K562 (cell line): Measurements from ENCODE around the gene OR2B2. TPM values are rescaled to one million over a fixed set of nuclear protein-coding genes. Genes with fewer than 3 reads are reported as not detected.

Source experiments
- BCLAF1 ChIP-seq, 2 experiments: fragments of 450-650 bp in 1 of 2; IDR thresholded peaks; 2 replicates each; pipeline ENCODE4 v1.6.1; 2011 to 2017; ENCODE audit warnings: low read depth in 2 of 2, antibody characterized with exemption in 1 of 2, borderline replicate concordance in 1 of 2, low read length in 1 of 2, mild to moderate bottlenecking in 1 of 2, mixed read lengths in 1 of 2; ENCODE audit not compliant: control insufficient read depth in 1 of 2
- CHD4 ChIP-seq: fragments of 200-600 bp; sonication (generic); IDR thresholded peaks from 3 replicates; pipeline ENCODE4 v1.6.1; 2012; ENCODE audit warnings: low read depth, mild to moderate bottlenecking, mixed read lengths, low read length, inconsistent platforms; ENCODE audit not compliant: insufficient read depth, insufficient replicate concordance, poor library complexity, severe bottlenecking
- DLX4 ChIP-seq: fragments of 250-450 bp; sonication (Bioruptor Pico); IDR thresholded peaks from 2 replicates; pipeline ENCODE4 v1.6.1; 2021; ENCODE audit warnings: mild to moderate bottlenecking
- ETV6 ChIP-seq, 3 experiments: fragments of 150-350 bp in 1 of 3; sonication (generic) in 1 of 3; formaldehyde crosslinking in 1 of 3; IDR thresholded peaks; 2 replicates each; pipeline versions ENCODE4 v1.6.1 to v1.8.0; 2014 to 2022; ENCODE audit warnings: borderline replicate concordance in 2 of 3, low read depth in 2 of 3, antibody characterized with exemption in 1 of 3, low read length in 1 of 3, mild to moderate bottlenecking in 1 of 3, missing genetic modification reagents in 1 of 3
- GABPB2 ChIP-seq: fragments of 250-450 bp; sonication (Bioruptor Pico); conservative IDR thresholded peaks from 2 replicates; pipeline ENCODE4 v1.5.1; 2021; ENCODE audit warnings: mild to moderate bottlenecking
- GTF2B ChIP-seq: IDR thresholded peaks from 2 replicates; pipeline ENCODE4 v1.6.1; 2011; ENCODE audit not compliant: insufficient read length; ENCODE audit errors: extremely low read depth
- HES1 ChIP-seq: fragments of 450-650 bp; IDR thresholded peaks from 2 replicates; pipeline ENCODE4 v1.6.1; 2016; ENCODE audit warnings: low read depth, mild to moderate bottlenecking, moderate library complexity
- HEY1 ChIP-seq: fragments of 250-450 bp; sonication (Bioruptor Pico); IDR thresholded peaks from 2 replicates; pipeline ENCODE4 v1.5.0; 2020; ENCODE audit warnings: mild to moderate bottlenecking, moderate library complexity, borderline replicate concordance
- HINFP ChIP-seq: fragments of 450-650 bp; conservative IDR thresholded peaks from 2 replicates; pipeline ENCODE4 v1.6.1; 2016; ENCODE audit warnings: missing genetic modification characterization, low read depth, mild to moderate bottlenecking, control low read depth, missing compliant biosample characterization
- HMG20B ChIP-seq: fragments of 250-450 bp; sonication (Bioruptor Pico); IDR thresholded peaks from 2 replicates; pipeline ENCODE4 v1.5.0; 2021; ENCODE audit warnings: mild to moderate bottlenecking
- MEIS2 ChIP-seq: fragments of 450-650 bp; IDR thresholded peaks from 2 replicates; pipeline ENCODE4 v1.6.1; 2014; ENCODE audit warnings: mild to moderate bottlenecking; ENCODE audit not compliant: partially characterized antibody
- PTBP1 ChIP-seq: fragments of 200-400 bp; formaldehyde crosslinking; IDR thresholded peaks from 2 replicates; pipeline ENCODE4 v1.6.1; 2017; ENCODE audit warnings: low read depth, low read length
- SIN3A ChIP-seq, 2 experiments: fragments of 150-350 bp in 1 of 2; IDR thresholded peaks; 2 replicates each; pipeline ENCODE4 v1.6.1; 2011 to 2016; ENCODE audit warnings: borderline replicate concordance in 2 of 2, low read depth in 2 of 2, low read length in 2 of 2, mild to moderate bottlenecking in 2 of 2, moderate library complexity in 2 of 2; ENCODE audit not compliant: control insufficient read depth in 1 of 2
- SMAD2 ChIP-seq: fragments of 150-350 bp; IDR thresholded peaks from 2 replicates; pipeline ENCODE4 v1.6.1; 2014; ENCODE audit warnings: low read depth, mild to moderate bottlenecking, low read length
- SNRNP70 ChIP-seq: fragments of 200-400 bp; formaldehyde crosslinking; optimal IDR thresholded peaks from 2 replicates; pipeline ENCODE3; 2017; ENCODE audit warnings: low read depth, low read length
- SREBF2 ChIP-seq: sonication (generic); formaldehyde crosslinking; IDR thresholded peaks from 2 replicates; pipeline ENCODE4 v1.4.0; 2020; ENCODE audit warnings: mild to moderate bottlenecking, missing genetic modification reagents
- U2AF2 ChIP-seq: fragments of 200-400 bp; formaldehyde crosslinking; optimal IDR thresholded peaks from 2 replicates; pipeline ENCODE3; 2017; ENCODE audit warnings: low read depth, mild to moderate bottlenecking, low read length
- ZBTB5 ChIP-seq: fragments of 450-650 bp; IDR thresholded peaks from 2 replicates; pipeline ENCODE4 v1.6.1; 2017; ENCODE audit warnings: antibody characterized with exemption
- polyA plus RNA-seq, 8 experiments: library from polyadenylated mRNA; depleted of rRNA in 4 of 8; stranded (reverse) in 5 of 8; unstranded in 3 of 8; fragments of >200 nt; fragmentation: Nextera tagmentation in 2 of 8; fragmentation: Illumina TruSeq in 1 of 8; extraction: Ambion mirVana in 2 of 8; extraction: Trizol in 1 of 8; gene quantifications; 2 replicates each; pipeline versions ENCODE4 v1.2.1 to v1.2.3, GENCODE V29; 2011 to 2014; ENCODE audit warnings: inconsistent platforms in 1 of 8, missing spikeins in 1 of 8
- total RNA-seq, 7 experiments: library from RNA; depleted of rRNA in 6 of 7; stranded (reverse); fragments of >200 nt in 6 of 7; fragmentation: Illumina TruSeq in 2 of 7; extraction: Trizol in 2 of 7; gene quantifications; 2 replicates each; pipeline versions ENCODE4 v1.2.1 to v1.2.3, GENCODE V29; 2011 to 2021; ENCODE audit warnings: low replicate concordance in 1 of 7

OR2B2 gene
- total and polyA plus RNA-seq, 9 of the 15 experiments (the other 6 are each of a cell fraction or from before 2014, with no cell fraction given) = 0.24 TPM; not detected in 8

GRCh38 chr6:27892649-27893058 is 19.5 kb downstream of the OR2B2 start (continued):
- TF ChIP-seq HINFP (tag) (no peak), PTBP1 (peak; percentile 87), HEY1 (no peak), GTF2B (no peak), SREBF2 (CRISPR knock-in tag) (no peak), ZBTB5 (no peak), U2AF2 (no peak), SIN3A (IDR thresholded peaks at IDR 0.05; ENCODE audit: borderline replicate concordance in 2 of 2, control insufficient read depth in 1 of 2, low read depth in 2 of 2, low read length in 2 of 2) (no peak; a peak in 1 of 4 replicates), ETV6 (IDR thresholded peaks at IDR 0.05; ENCODE audit: borderline replicate concordance in 1 of 2, low read depth in 2 of 2, low read length in 1 of 2) (0 out of 4 replicates have a peak, but pooled peaks of 1 of the 2 experiments have one; percentile 73), ETV6 (CRISPR knock-in tag; IDR thresholded peaks at IDR 0.05; ENCODE audit: borderline replicate concordance) (peak; percentile 96), BCLAF1 (IDR thresholded peaks at IDR 0.05; ENCODE audit: borderline replicate concordance in 1 of 2, control insufficient read depth in 1 of 2, low read depth in 2 of 2, low read length in 1 of 2) (peak in 1 of 2 experiments; percentile 92; a peak in 2 of 4 replicates), GABPB2 (CRISPR knock-in tag) (no peak), DLX4 (CRISPR knock-in tag) (no peak), HES1 (no peak), SMAD2 (no peak), MEIS2 (no peak), SNRNP70 (no peak), CHD4 (no peak), HMG20B (CRISPR knock-in tag) (no peak)
